Measurements from ENCODE around the gene SDF4.

SDF4 gene

GRCh38 chr1:1236176-1236763 is 4.5 kb upstream of the SDF4 start:
- in situ Hi-C loops (cut with HindIII; ENCODE audit: low pct_unique_long_range_greater_than_20kb, low sequenced_read_pairs) = no loop called here
- no peak for DNase-seq (ENCODE audit: low read depth in 1 of 2, low spot score in 1 of 2)
- no peak for TF ChIP-seq JUND (IDR thresholded peaks at IDR 0.05; ENCODE audit: low read depth)

GRCh38 chr1:1235016-1235744 is 3.4 kb upstream of the SDF4 start:
- in situ Hi-C loops (cut with HindIII; ENCODE audit: low pct_unique_long_range_greater_than_20kb, low sequenced_read_pairs) = no loop called here
- no peak for TF ChIP-seq JUND (IDR thresholded peaks at IDR 0.05; ENCODE audit: low read depth)
- DNase-seq (ENCODE audit: low read depth in 1 of 2, low spot score in 1 of 2) = no peak

DNA sequence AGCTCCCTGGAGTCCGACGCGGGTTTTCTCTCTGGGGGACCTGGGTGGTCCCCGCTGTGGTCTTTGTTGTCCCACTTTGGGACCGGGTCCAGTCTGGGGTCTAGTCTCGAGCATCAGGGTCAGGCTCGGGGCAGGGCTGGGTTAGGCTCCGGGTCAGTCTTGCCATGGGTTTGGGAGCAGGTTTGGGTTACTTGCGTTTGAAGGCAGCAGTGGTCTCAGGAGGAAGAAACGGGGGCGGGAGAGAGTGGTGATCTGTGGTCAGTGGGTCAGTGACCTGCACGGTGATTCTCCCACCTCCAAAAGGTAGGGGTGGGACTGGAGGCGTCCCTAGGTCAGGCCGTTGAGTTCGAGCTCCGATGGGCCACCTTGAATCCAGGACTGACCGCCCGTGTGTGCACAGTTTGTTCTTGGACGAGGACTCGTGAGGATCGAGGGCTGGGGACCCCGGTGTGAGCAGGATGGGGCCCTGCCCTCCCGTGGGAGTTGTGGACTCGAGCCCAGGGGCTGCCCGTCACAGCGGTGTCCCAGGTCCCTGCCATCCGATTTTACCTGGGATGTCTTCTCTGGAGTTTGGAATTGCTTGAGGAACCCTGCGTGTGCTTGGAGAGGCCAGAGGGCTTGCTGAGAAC is 2.5 kb upstream of the SDF4 start:
- in situ Hi-C loops (cut with HindIII; ENCODE audit: low pct_unique_long_range_greater_than_20kb, low sequenced_read_pairs) = no loop called here
- no peak for TF ChIP-seq JUND (IDR thresholded peaks at IDR 0.05; ENCODE audit: low read depth)

GRCh38 chr1:1233567-1233892 is 1.7 kb upstream of the SDF4 start:
- DNase-seq (ENCODE audit: low read depth in 1 of 2, low spot score in 1 of 2) = no peak
- no peak for TF ChIP-seq JUND (IDR thresholded peaks at IDR 0.05; ENCODE audit: low read depth)
- in situ Hi-C loops (cut with HindIII; ENCODE audit: low pct_unique_long_range_greater_than_20kb, low sequenced_read_pairs) = no loop called here

More for the DNA sequence above, 2.5 kb upstream of the SDF4 start:
- DNase-seq (ENCODE audit: low read depth in 1 of 2, low spot score in 1 of 2) = no peak

DNA sequence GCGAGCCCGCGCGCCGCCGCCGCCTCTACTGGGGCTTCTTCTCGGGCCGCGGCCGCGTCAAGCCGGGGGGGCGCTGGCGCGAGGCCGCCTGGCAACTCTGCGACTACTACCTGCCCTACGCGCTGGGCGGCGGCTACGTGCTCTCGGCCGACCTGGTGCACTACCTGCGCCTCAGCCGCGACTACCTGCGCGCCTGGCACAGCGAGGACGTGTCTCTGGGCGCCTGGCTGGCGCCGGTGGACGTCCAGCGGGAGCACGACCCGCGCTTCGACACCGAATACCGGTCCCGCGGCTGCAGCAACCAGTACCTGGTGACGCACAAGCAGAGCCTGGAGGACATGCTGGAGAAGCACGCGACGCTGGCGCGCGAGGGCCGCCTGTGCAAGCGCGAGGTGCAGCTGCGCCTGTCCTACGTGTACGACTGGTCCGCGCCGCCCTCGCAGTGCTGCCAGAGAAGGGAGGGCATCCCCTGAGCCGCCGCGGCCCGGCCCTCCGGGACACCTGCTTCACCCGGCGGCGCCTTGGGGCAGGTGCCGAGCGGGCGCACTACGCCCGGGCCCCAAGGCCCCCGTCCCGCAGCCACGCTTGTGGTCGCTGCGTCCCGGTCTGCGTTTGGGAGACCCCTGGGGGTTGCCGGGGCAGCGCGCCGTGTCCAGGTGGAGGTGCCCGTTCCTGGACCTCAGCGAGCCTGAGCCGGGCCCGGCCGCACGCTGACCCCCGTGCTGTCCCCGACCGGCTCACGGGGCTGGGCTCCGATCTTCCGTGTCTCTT is 1.2 kb upstream of the SDF4 start:
- no peak for TF ChIP-seq JUND (IDR thresholded peaks at IDR 0.05; ENCODE audit: low read depth)
- no peak for DNase-seq (ENCODE audit: low read depth in 1 of 2, low spot score in 1 of 2)
- in situ Hi-C loops (cut with HindIII; ENCODE audit: low pct_unique_long_range_greater_than_20kb, low sequenced_read_pairs) = no loop called here

GRCh38 chr1:1232208-1232795 is 501 bp upstream of the SDF4 start, which contains the start of gene B3GALT6:
TSS of gene B3GALT6 (plus strand) at chr1:1232237. CDS start at chr1:1232279, 42 bp downstream.
- no peak for DNase-seq (ENCODE audit: low read depth in 1 of 2, low spot score in 1 of 2)
- in situ Hi-C loops (cut with HindIII; ENCODE audit: low pct_unique_long_range_greater_than_20kb, low sequenced_read_pairs) = no loop called here

GRCh38 chr1:1230656-1231399 is 973 bp downstream of the SDF4 start:
- DNase-seq (ENCODE audit: low read depth in 1 of 2, low spot score in 1 of 2) = peak; percentile 77 to 80

More at GRCh38 chr1:1232208-1232795, 501 bp upstream of the SDF4 start, which contains the start of gene B3GALT6:
- no peak for TF ChIP-seq JUND (IDR thresholded peaks at IDR 0.05; ENCODE audit: low read depth)

GRCh38 chr1:1229770-1230169 is 2.0 kb downstream of the SDF4 start:
- no peak for DNase-seq (ENCODE audit: low read depth in 1 of 2, low spot score in 1 of 2)
- in situ Hi-C loops (cut with HindIII; ENCODE audit: low pct_unique_long_range_greater_than_20kb, low sequenced_read_pairs) = no loop called here
- TF ChIP-seq JUND (IDR thresholded peaks at IDR 0.05; ENCODE audit: low read depth) = no peak

More at GRCh38 chr1:1230656-1231399, 973 bp downstream of the SDF4 start:
- in situ Hi-C loops (cut with HindIII; ENCODE audit: low pct_unique_long_range_greater_than_20kb, low sequenced_read_pairs) = no loop called here
- TF ChIP-seq JUND (IDR thresholded peaks at IDR 0.05; ENCODE audit: low read depth) = no peak

DNA sequence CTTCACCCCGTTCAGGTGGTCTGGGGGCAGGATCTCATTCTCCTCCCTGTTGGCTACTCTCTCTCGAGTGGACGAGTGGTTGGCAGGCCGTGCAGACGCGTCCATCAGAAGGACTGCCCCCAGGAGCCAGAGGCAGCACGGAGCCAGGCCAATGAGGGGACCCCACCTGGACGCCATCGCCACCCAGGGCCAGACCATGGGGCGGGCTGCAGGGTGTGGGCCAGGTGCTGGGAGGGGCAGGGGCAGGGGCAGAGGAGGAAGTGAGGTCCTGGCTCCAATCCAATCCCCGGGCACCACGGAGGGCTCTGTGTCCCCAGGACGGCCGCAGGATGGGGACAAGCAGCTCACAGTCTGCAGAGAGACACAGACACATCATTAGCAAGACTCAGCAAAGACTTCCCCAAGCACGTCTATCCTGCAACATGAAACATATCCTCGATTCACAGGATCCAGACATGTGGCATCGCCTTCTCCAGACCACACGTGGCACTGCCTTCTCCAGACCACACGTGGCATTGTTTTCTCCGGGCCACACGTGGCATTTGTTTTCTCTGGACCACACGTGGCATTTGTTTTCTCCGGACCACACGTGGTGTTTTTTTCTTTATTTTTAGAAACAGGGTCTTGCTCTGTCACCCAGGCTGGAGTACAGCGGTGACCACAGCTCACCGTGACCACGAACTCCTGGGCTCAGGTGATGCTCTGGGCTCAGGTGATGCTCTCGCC is 3.0 kb downstream of the SDF4 start:
- in situ Hi-C loops (cut with HindIII; ENCODE audit: low pct_unique_long_range_greater_than_20kb, low sequenced_read_pairs) = no loop called here
- DNase-seq (ENCODE audit: low read depth in 1 of 2, low spot score in 1 of 2) = no peak
- no peak for TF ChIP-seq JUND (IDR thresholded peaks at IDR 0.05; ENCODE audit: low read depth)

GRCh38 chr1:1228187-1228586 is 3.6 kb downstream of the SDF4 start:
- no peak for DNase-seq (ENCODE audit: low read depth in 1 of 2, low spot score in 1 of 2)

GRCh38 chr1:1227386-1227785 is 4.4 kb downstream of the SDF4 start:
- no peak for DNase-seq (ENCODE audit: low read depth in 1 of 2, low spot score in 1 of 2)
- no peak for TF ChIP-seq JUND (IDR thresholded peaks at IDR 0.05; ENCODE audit: low read depth)
- in situ Hi-C loops (cut with HindIII; ENCODE audit: low pct_unique_long_range_greater_than_20kb, low sequenced_read_pairs) = no loop called here

More at GRCh38 chr1:1228187-1228586, 3.6 kb downstream of the SDF4 start:
- in situ Hi-C loops (cut with HindIII; ENCODE audit: low pct_unique_long_range_greater_than_20kb, low sequenced_read_pairs) = no loop called here
- TF ChIP-seq JUND (IDR thresholded peaks at IDR 0.05; ENCODE audit: low read depth) = no peak
